ENCODE measurements around the gene CACTIN.
"Not testable (repeated sequence)": the region's sequence is repeated elsewhere in the genome, so short reads cannot be mapped to it uniquely, and the experiment has no call there.

Gene CACTIN

DNA sequence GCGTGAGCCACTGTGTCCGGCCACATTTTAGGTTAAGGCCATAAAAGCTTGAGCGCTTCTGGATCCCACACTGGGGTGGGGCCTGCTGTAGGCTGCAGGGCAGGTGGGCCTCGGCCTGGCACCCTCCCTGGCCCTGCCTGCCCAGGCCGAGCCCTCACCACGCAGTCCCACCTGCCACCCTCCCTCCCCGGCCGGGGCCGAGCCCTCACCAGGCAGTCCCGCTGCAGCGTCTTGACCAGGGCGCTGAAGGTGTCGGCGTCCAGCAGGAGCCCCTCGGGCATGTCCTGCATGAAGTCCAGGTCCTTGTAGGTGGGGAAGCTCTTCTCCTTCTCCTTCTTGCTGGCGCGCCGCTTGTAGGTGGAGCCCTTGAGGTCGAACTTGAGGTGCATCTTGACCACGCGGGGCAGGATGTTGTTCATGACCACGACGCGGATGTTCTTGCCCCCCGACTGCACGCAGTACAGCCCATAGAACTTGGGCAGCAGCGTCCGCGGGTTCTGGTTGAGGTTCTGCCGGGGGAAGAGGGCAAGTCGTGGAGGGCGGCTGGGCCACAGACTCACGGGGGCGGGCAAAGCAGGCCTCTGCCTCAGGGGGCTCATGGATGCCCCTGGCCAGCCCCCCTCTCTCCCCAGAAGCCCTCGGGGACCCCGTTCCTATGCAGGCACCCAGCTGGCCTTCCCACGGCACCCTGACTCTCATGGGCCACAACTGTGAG is 26.6 kb upstream of the CACTIN start:
- H3K9ac ChIP-seq (ENCODE audit: low read length in 2 of 2) = no peak overlapping the region
- H3K4me3 ChIP-seq (ENCODE audit: low read length in 2 of 2) = no peak overlapping the region
- no peak overlapping the region for H3K27ac ChIP-seq (ENCODE audit: low read length)
- no peaks in the 10 kb centered on the region for H3K4me1 ChIP-seq (ENCODE audit: control insufficient read depth, insufficient read depth, low read length)
- no peaks in the 10 kb centered on the region for H3K27me3 ChIP-seq (ENCODE audit: control insufficient read depth in 1 of 2, insufficient read depth in 2 of 2, low read length in 2 of 2)
- peaks cover 42 to 58% of the 10 kb centered on the region in 2 donors for H3K36me3 ChIP-seq (ENCODE audit: control insufficient read depth in 2 of 2, insufficient read depth in 2 of 2, low read length in 2 of 2)
- no peaks in the 10 kb centered on the region for H3K9me3 ChIP-seq (ENCODE audit: control insufficient read depth in 2 of 2, low read length in 2 of 2)

- Histone ChIP-seq H3K9me3 (ENCODE audit: control insufficient read depth in 2 of 2, low read length in 2 of 2) (no peaks in the 10 kb centered on the region), H3K27ac (ENCODE audit: low read length) (no peak overlapping the region), H3K4me1 (ENCODE audit: control insufficient read depth, insufficient read depth, low read length) (no peaks in the 10 kb centered on the region), H3K4me3 (ENCODE audit: low read length in 2 of 2) (no peak overlapping the region), H3K9ac (ENCODE audit: low read length in 2 of 2) (no peak overlapping the region), H3K27me3 (ENCODE audit: control insufficient read depth in 1 of 2, insufficient read depth in 2 of 2, low read length in 2 of 2) (no peaks in the 10 kb centered on the region), H3K36me3 (ENCODE audit: control insufficient read depth in 2 of 2, insufficient read depth in 2 of 2, low read length in 2 of 2) (peaks cover 42 to 54% of the 10 kb centered on the region in 2 donors)
These were observed 25.8 kb upstream of the CACTIN start for GRCh38 chr19:3652422-3652821.

- Histone ChIP-seq H3K4me3 (ENCODE audit: low read length in 2 of 2) (no peak overlapping the region), H3K27me3 (ENCODE audit: control insufficient read depth in 1 of 2, insufficient read depth in 2 of 2, low read length in 2 of 2) (no peaks in the 10 kb centered on the region), H3K4me1 (ENCODE audit: control insufficient read depth, insufficient read depth, low read length) (no peaks in the 10 kb centered on the region), H3K9ac (ENCODE audit: low read length in 2 of 2) (no peak overlapping the region), H3K36me3 (ENCODE audit: control insufficient read depth in 2 of 2, insufficient read depth in 2 of 2, low read length in 2 of 2) (peaks cover 35 to 51% of the 10 kb centered on the region in 2 donors), H3K27ac (ENCODE audit: low read length) (no peak overlapping the region), H3K9me3 (ENCODE audit: control insufficient read depth in 2 of 2, low read length in 2 of 2) (no peaks in the 10 kb centered on the region)
These were observed 25.1 kb upstream of the CACTIN start for GRCh38 chr19:3651684-3652083.

DNA sequence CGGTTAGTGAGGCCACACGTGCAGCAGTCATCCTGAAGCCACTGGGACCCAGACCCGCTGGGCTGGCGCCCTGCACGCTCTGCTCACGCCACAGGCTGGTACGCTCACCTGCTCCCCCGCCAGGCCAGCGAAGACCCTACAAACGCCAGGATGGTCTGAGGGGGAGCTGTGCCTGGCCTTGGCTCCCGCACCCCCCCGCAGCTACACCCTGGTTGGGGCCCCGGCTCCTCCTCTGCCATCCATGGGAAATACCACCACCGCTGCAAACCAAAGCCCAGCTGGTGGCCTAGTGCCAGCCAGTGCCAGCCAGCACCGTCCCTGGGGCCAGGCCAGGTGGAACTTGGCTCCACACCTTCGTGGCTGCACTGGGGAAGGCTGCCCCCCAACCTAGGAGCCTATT is 23.3 kb upstream of the CACTIN start:
- Histone ChIP-seq H3K4me1 (ENCODE audit: control insufficient read depth, insufficient read depth, low read length) (no peaks in the 10 kb centered on the region), H3K9ac (ENCODE audit: low read length in 2 of 2) (no peak overlapping the region), H3K4me3 (ENCODE audit: low read length in 2 of 2) (no peak overlapping the region), H3K27ac (ENCODE audit: low read length) (no peak overlapping the region), H3K36me3 (ENCODE audit: control insufficient read depth in 2 of 2, insufficient read depth in 2 of 2, low read length in 2 of 2) (peaks cover 46 to 57% of the 10 kb centered on the region in 2 donors), H3K27me3 (ENCODE audit: control insufficient read depth in 1 of 2, insufficient read depth in 2 of 2, low read length in 2 of 2) (no peaks in the 10 kb centered on the region), H3K9me3 (ENCODE audit: control insufficient read depth in 2 of 2, low read length in 2 of 2) (no peaks in the 10 kb centered on the region)

GRCh38 chr19:3648037-3648905 is 21.7 kb upstream of the CACTIN start:
- no peak overlapping the region for H3K9ac ChIP-seq (ENCODE audit: low read length in 2 of 2)
- H3K36me3 ChIP-seq (ENCODE audit: control insufficient read depth in 2 of 2, insufficient read depth in 2 of 2, low read length in 2 of 2) = peaks cover 47 to 54% of the 10 kb centered on the region in 2 donors

DNA sequence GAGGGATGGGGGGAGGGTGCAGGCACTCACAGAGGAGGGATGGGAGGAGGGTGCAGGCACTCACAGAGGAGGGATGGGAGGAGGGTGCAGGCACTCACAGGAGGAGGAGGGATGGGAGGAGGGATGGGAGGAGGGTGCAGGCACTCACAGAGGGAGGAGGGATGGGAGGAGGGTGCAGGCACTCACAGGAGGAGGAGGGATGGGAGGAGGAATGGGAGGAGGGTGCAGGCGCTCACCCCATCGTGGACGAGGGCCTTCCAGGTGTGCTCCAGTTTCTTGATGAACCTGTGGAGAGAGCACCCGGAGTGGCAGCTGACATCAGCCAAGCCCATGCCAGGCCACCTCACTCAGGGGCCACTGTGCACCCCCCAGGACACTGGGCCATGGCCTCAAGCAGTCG is 20.5 kb upstream of the CACTIN start:
- not testable (repeated sequence) for H3K9ac ChIP-seq (ENCODE audit: low read length in 2 of 2); H3K4me1 ChIP-seq (ENCODE audit: control insufficient read depth, insufficient read depth, low read length); H3K27ac ChIP-seq (ENCODE audit: low read length); H3K9me3 ChIP-seq (ENCODE audit: control insufficient read depth in 2 of 2, low read length in 2 of 2); H3K27me3 ChIP-seq (ENCODE audit: control insufficient read depth in 1 of 2, insufficient read depth in 2 of 2, low read length in 2 of 2); H3K4me3 ChIP-seq (ENCODE audit: low read length in 2 of 2)
- peaks cover 46 to 49% of the 10 kb centered on the region in 2 donors for H3K36me3 ChIP-seq (ENCODE audit: control insufficient read depth in 2 of 2, insufficient read depth in 2 of 2, low read length in 2 of 2)

More at GRCh38 chr19:3648037-3648905, 21.7 kb upstream of the CACTIN start:
- H3K27ac ChIP-seq (ENCODE audit: low read length) = no peak overlapping the region
- no peaks in the 10 kb centered on the region for H3K4me1 ChIP-seq (ENCODE audit: control insufficient read depth, insufficient read depth, low read length)
- H3K27me3 ChIP-seq (ENCODE audit: control insufficient read depth in 1 of 2, insufficient read depth in 2 of 2, low read length in 2 of 2) = no peaks in the 10 kb centered on the region
- H3K9me3 ChIP-seq (ENCODE audit: control insufficient read depth in 2 of 2, low read length in 2 of 2) = no peaks in the 10 kb centered on the region
- no peak overlapping the region for H3K4me3 ChIP-seq (ENCODE audit: low read length in 2 of 2)

DNA sequence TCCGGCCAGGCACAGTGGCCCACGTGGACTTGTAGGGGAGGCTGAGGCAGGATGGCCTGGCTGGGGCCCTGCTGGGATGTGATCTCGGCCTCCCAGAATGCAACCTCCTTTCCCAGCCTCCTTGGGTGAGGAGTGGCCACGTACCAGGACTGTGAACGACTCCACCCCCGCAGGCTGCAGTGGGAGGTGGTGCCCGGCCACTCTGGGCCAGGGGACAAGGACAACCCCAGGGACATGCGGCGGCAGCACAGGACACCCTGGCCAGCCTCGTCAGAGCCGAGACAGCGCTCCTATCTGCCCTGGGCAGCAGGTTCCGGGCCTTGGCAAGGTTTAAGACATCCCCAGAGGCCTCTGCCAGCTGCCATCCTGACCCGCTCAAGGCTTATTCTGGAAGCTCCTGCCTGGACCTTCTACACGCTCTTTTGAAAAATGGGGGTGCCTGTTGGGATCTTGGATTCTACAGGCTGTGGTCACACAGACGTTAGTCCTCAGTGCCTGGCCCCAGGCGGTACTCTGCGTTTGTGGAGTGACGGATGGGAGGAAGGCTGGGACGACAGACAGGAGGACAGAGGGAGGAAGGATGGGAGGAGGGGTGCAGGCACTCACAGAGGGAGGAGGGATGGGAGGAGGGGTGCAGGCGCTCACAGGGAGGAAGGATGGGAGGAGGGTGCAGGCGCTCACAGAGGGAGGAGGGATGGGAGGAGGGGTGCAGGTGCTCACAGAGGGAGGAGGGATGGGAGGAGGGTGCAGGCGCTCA is 19.9 kb upstream of the CACTIN start:
- Histone ChIP-seq H3K36me3 (ENCODE audit: control insufficient read depth in 2 of 2, insufficient read depth in 2 of 2, low read length in 2 of 2) (peaks cover 43 to 45% of the 10 kb centered on the region in 2 donors), H3K4me3 (ENCODE audit: low read length in 2 of 2) (no peak overlapping the region), H3K27me3 (ENCODE audit: control insufficient read depth in 1 of 2, insufficient read depth in 2 of 2, low read length in 2 of 2) (no peaks in the 10 kb centered on the region), H3K27ac (ENCODE audit: low read length) (no peak overlapping the region), H3K9me3 (ENCODE audit: control insufficient read depth in 2 of 2, low read length in 2 of 2) (no peaks in the 10 kb centered on the region), H3K4me1 (ENCODE audit: control insufficient read depth, insufficient read depth, low read length) (no peaks in the 10 kb centered on the region), H3K9ac (ENCODE audit: low read length in 2 of 2) (no peak overlapping the region)

DNA sequence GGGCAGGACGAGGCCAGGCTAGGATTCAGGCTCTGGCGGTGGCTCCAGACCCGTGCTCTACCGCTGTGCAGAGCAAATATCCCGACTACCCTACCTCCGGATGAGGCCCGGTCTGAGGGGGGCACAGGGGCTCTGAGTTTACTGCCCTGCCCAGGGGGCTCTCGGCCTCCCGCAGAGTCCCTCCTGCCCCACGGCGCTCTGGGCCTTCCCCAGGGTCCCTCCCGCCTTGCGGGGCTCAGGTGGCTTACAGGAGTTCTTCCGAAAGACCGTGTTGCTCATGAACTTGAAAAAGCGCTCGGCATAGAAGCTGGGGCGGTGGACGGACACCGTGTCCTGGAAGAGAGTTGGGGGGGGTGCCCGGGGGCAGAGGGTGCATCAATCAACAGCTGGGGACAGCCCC is 19.1 kb upstream of the CACTIN start:
- Histone ChIP-seq H3K36me3 (ENCODE audit: control insufficient read depth in 2 of 2, insufficient read depth in 2 of 2, low read length in 2 of 2) (peaks cover 40 to 41% of the 10 kb centered on the region in 2 donors), H3K27ac (ENCODE audit: low read length) (no peak overlapping the region), H3K4me1 (ENCODE audit: control insufficient read depth, insufficient read depth, low read length) (no peaks in the 10 kb centered on the region), H3K4me3 (ENCODE audit: low read length in 2 of 2) (no peak overlapping the region), H3K9me3 (ENCODE audit: control insufficient read depth in 2 of 2, low read length in 2 of 2) (no peaks in the 10 kb centered on the region), H3K9ac (ENCODE audit: low read length in 2 of 2) (no peak overlapping the region), H3K27me3 (ENCODE audit: control insufficient read depth in 1 of 2, insufficient read depth in 2 of 2, low read length in 2 of 2) (no peaks in the 10 kb centered on the region)

DNA sequence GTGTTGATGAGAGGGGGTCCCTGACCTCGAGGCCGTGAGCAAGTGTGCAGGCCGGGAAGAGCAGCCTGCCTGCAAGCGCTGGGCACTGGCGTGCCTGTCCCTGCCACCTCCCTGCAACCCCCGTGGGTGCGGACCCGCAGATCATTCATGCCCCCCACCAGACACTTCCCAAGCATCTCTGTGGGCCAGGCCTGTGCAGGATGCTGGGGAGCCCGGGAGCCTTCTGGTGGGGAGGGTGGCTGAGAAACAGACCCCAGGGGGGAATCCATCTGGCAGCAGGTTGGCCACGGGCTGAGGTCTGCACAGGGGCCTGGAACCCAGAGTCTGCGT is 18.4 kb upstream of the CACTIN start:
- Histone ChIP-seq H3K9me3 (ENCODE audit: control insufficient read depth in 2 of 2, low read length in 2 of 2) (no peaks in the 10 kb centered on the region), H3K9ac (ENCODE audit: low read length in 2 of 2) (no peak overlapping the region), H3K27ac (ENCODE audit: low read length) (no peak overlapping the region), H3K4me3 (ENCODE audit: low read length in 2 of 2) (no peak overlapping the region), H3K27me3 (ENCODE audit: control insufficient read depth in 1 of 2, insufficient read depth in 2 of 2, low read length in 2 of 2) (no peaks in the 10 kb centered on the region), H3K36me3 (ENCODE audit: control insufficient read depth in 2 of 2, insufficient read depth in 2 of 2, low read length in 2 of 2) (peaks cover 35 to 37% of the 10 kb centered on the region in 2 donors), H3K4me1 (ENCODE audit: control insufficient read depth, insufficient read depth, low read length) (no peaks in the 10 kb centered on the region)

GRCh38 chr19:3644351-3645066 is 17.9 kb upstream of the CACTIN start:
- Histone ChIP-seq H3K9me3 (ENCODE audit: control insufficient read depth in 2 of 2, low read length in 2 of 2) (no peaks in the 10 kb centered on the region), H3K27me3 (ENCODE audit: control insufficient read depth in 1 of 2, insufficient read depth in 2 of 2, low read length in 2 of 2) (no peaks in the 10 kb centered on the region), H3K9ac (ENCODE audit: low read length in 2 of 2) (no peak overlapping the region), H3K4me3 (ENCODE audit: low read length in 2 of 2) (no peak overlapping the region), H3K36me3 (ENCODE audit: control insufficient read depth in 2 of 2, insufficient read depth in 2 of 2, low read length in 2 of 2) (peaks cover 38 to 42% of the 10 kb centered on the region in 2 donors), H3K4me1 (ENCODE audit: control insufficient read depth, insufficient read depth, low read length) (no peaks in the 10 kb centered on the region), H3K27ac (ENCODE audit: low read length) (no peak overlapping the region)
